Astrocyte (in vitro differentiated cells and primary cell): ENCODE measurements around the gene COL23A1. TPM values are rescaled to one million over a fixed set of nuclear protein-coding genes. Genes with fewer than 3 reads are reported as not detected.

ENCODE experiments used
- DNase-seq: peaks from one replicate; pipeline ENCODE4 v3.0.0-alpha.2; 2010; ENCODE audit warnings: low read depth
- FAIRE-seq: peaks from 2 replicates; lab custom pipeline; 2011; peaks lifted over from hg19 to GRCh38; lab: Jason Lieb, UNC
- H2AFZ ChIP-seq: 2 replicates; pipeline ENCODE4 v1.6.0; 2012; ENCODE audit warnings: low read depth, low read length, inconsistent platforms
- H3K27ac ChIP-seq: 2 replicates; pipeline ENCODE4 v1.5.1; 2011; ENCODE audit warnings: low read depth, low read length, inconsistent platforms
- H3K27me3 ChIP-seq: 2 replicates; pipeline ENCODE4 v1.6.0; 2011; ENCODE audit warnings: low read length, inconsistent platforms; ENCODE audit not compliant: insufficient read depth
- H3K36me3 ChIP-seq: 2 replicates; pipeline ENCODE4 v1.5.1; 2011; ENCODE audit warnings: low read length, inconsistent platforms; ENCODE audit not compliant: insufficient read depth
- H3K4me1 ChIP-seq: 2 replicates; pipeline ENCODE4 v1.5.1; 2011; ENCODE audit warnings: low read length, inconsistent platforms; ENCODE audit not compliant: insufficient read depth
- H3K4me2 ChIP-seq: 2 replicates; pipeline ENCODE4 v1.6.0; 2012; ENCODE audit warnings: low read length, inconsistent platforms
- H3K4me3 ChIP-seq: 2 replicates; pipeline ENCODE4 v1.5.1; 2011; ENCODE audit warnings: low read depth, mild to moderate bottlenecking, low read length, inconsistent platforms; ENCODE audit not compliant: insufficient read depth
- H3K79me2 ChIP-seq: 2 replicates; pipeline ENCODE4 v1.6.0; 2012; ENCODE audit warnings: mild to moderate bottlenecking, low read length, inconsistent platforms; ENCODE audit not compliant: insufficient read depth
- H3K9ac ChIP-seq: 2 replicates; pipeline ENCODE4 v1.6.0; 2012; ENCODE audit warnings: mild to moderate bottlenecking, low read length, inconsistent platforms
- H3K9me3 ChIP-seq: 2 replicates; pipeline ENCODE4 v1.5.1; 2012; ENCODE audit warnings: low read depth, mild to moderate bottlenecking, low read length, inconsistent platforms; ENCODE audit not compliant: insufficient read depth
- H4K20me1 ChIP-seq: 2 replicates; pipeline ENCODE4 v1.6.0; 2012; ENCODE audit warnings: low read length, inconsistent platforms; ENCODE audit not compliant: insufficient read depth
- H3K27ac Mint-ChIP-seq: one replicate; pipeline ENCODE4 v1.8.0; 2021; ENCODE audit warnings: mild to moderate bottlenecking, mixed read lengths; ENCODE audit not compliant: unreplicated experiment
- H3K27me3 Mint-ChIP-seq: one replicate; pipeline ENCODE4 v1.8.0; 2021; ENCODE audit warnings: low read depth, mixed read lengths; ENCODE audit not compliant: unreplicated experiment
- H3K36me3 Mint-ChIP-seq: one replicate; pipeline ENCODE4 v1.8.0; 2021; ENCODE audit warnings: low read depth, mixed read lengths; ENCODE audit not compliant: unreplicated experiment
- H3K4me1 Mint-ChIP-seq: one replicate; pipeline ENCODE4 v1.8.0; 2021; ENCODE audit warnings: low read depth, mixed read lengths; ENCODE audit not compliant: unreplicated experiment
- H3K4me3 Mint-ChIP-seq: one replicate; pipeline ENCODE4 v1.8.0; 2021; ENCODE audit warnings: mild to moderate bottlenecking, moderate library complexity, mixed read lengths; ENCODE audit not compliant: unreplicated experiment
- H3K9me3 Mint-ChIP-seq: one replicate; pipeline ENCODE4 v1.8.0; 2021; ENCODE audit warnings: mild to moderate bottlenecking, mixed read lengths; ENCODE audit not compliant: unreplicated experiment
- CTCF ChIP-seq: IDR thresholded peaks from 2 replicates; pipeline ENCODE4 v1.5.1; 2011; ENCODE audit warnings: low read depth, mild to moderate bottlenecking, inconsistent platforms, low read length, moderate library complexity; ENCODE audit not compliant: insufficient read depth
- EZH2 ChIP-seq: IDR thresholded peaks from 2 replicates; pipeline ENCODE4 v1.6.1; 2012; ENCODE audit warnings: mild to moderate bottlenecking, low read length, inconsistent platforms; ENCODE audit not compliant: insufficient read depth
- total RNA-seq: library from RNA; stranded (reverse); gene quantifications from 2 replicates; pipeline ENCODE4 v1.2.1, GENCODE V29; 2021

Gene COL23A1
- total RNA-seq, 1 donor from 2014 or later: 0.16 TPM

GRCh38 chr5:178427576-178428197 lies 162.5 kb downstream of the COL23A1 start:
- no peak overlapping the region for H3K27ac ChIP-seq
- peaks cover 4% of the 10 kb centered on the region for H3K4me1 Mint-ChIP-seq
- H3K27ac Mint-ChIP-seq: no peak overlapping the region
- no peaks in the 10 kb centered on the region for H3K36me3 Mint-ChIP-seq
- no peak for FAIRE-seq
- H3K4me3 Mint-ChIP-seq: no peak overlapping the region
- H3K79me2 ChIP-seq: no peaks in the 10 kb centered on the region
- DNase-seq: no peak
- no peaks in the 10 kb centered on the region for H3K4me1 ChIP-seq
- no peaks in the 10 kb centered on the region for H3K27me3 ChIP-seq
- H3K9me3 Mint-ChIP-seq: peaks cover 3% of the 10 kb centered on the region
- peaks cover 18% of the 10 kb centered on the region for H3K27me3 Mint-ChIP-seq
- no peaks in the 10 kb centered on the region for H4K20me1 ChIP-seq
- no peak overlapping the region for H3K9ac ChIP-seq
- TF ChIP-seq EZH2 (no peak), CTCF (no peak)
- H3K36me3 ChIP-seq: no peaks in the 10 kb centered on the region
- no peak overlapping the region for H3K4me2 ChIP-seq
- H3K9me3 ChIP-seq: no peaks in the 10 kb centered on the region
- no peak overlapping the region for H2AFZ ChIP-seq
- no peak overlapping the region for H3K4me3 ChIP-seq

- peaks cover 3% of the 10 kb centered on the region for H3K9me3 Mint-ChIP-seq
- no peaks in the 10 kb centered on the region for H3K36me3 ChIP-seq
Measured at GRCh38 chr5:178426326-178427130, 163.7 kb downstream of the COL23A1 start.

More at GRCh38 chr5:178426326-178427130, 163.7 kb downstream of the COL23A1 start:
- H3K79me2 ChIP-seq: no peaks in the 10 kb centered on the region
- no peak for DNase-seq
- Mint-ChIP-seq H3K27me3 (peaks cover 21% of the 10 kb centered on the region), H3K4me3 (no peak overlapping the region), H3K27ac (no peak overlapping the region), H3K36me3 (no peaks in the 10 kb centered on the region), H3K4me1 (no peaks in the 10 kb centered on the region)
- no peaks in the 10 kb centered on the region for H3K27me3 ChIP-seq
- FAIRE-seq: no peak
- TF ChIP-seq EZH2: no peak
- TF ChIP-seq CTCF: no peak
- no peak overlapping the region for H3K4me2 ChIP-seq
- no peak overlapping the region for H3K27ac ChIP-seq
- H3K9me3 ChIP-seq: no peaks in the 10 kb centered on the region
- H3K4me1 ChIP-seq: no peaks in the 10 kb centered on the region
- H4K20me1 ChIP-seq: no peaks in the 10 kb centered on the region
- no peak overlapping the region for H2AFZ ChIP-seq
- no peak overlapping the region for H3K9ac ChIP-seq
- no peak overlapping the region for H3K4me3 ChIP-seq
